Caco-2 (cell line): ENCODE measurements around the gene BAHD1. TPM values are rescaled to one million over a fixed set of nuclear protein-coding genes. Genes with fewer than 3 reads are reported as not detected.

Source experiments
- BruUV-seq: library from RNA; stranded (reverse); fragments of 400-500 nt; replicated peaks from 2 replicates; lab custom pipeline; 2021; lab: Mats Ljungman, UMichigan
- CTCF ChIA-PET: fragments of 300-600 bp; sonication (Branson Sonifier 250); formaldehyde crosslinking; loops from one replicate; lab custom pipeline; 2022; ENCODE audit warnings: antibody characterized with exemption; lab: Charles Lee
- POLR2A ChIA-PET: fragments of 300-600 bp; sonication (Branson Sonifier 250); formaldehyde crosslinking; loops from one replicate; lab custom pipeline; 2022; ENCODE audit warnings: antibody characterized with exemption; lab: Charles Lee
- DNase-seq, 2 experiments: peaks; one replicate each; pipeline versions ENCODE4 v3.0.0 to v3.0.0-alpha.2; 2020 to 2022
- H3K27me3 ChIP-seq: replicated peaks from 2 replicates; pipeline ENCODE4 v1.6.0; 2011; ENCODE audit warnings: low read length; ENCODE audit not compliant: control insufficient read depth, insufficient read depth
- H3K36me3 ChIP-seq: 2 replicates; pipeline ENCODE4 v1.5.1; 2011; ENCODE audit warnings: low read length; ENCODE audit not compliant: control insufficient read depth, insufficient read depth
- H3K4me1 ChIP-seq: fragments of 250-450 bp; sonication (Bioruptor Pico); 2 replicates; pipeline ENCODE4 v1.5.1; 2020; ENCODE audit warnings: mild to moderate bottlenecking
- H3K4me3 ChIP-seq: 2 replicates; pipeline ENCODE4 v1.5.1; 2011; ENCODE audit warnings: low read depth, mild to moderate bottlenecking, control low read depth, low read length
- H3K9me3 ChIP-seq: fragments of 250-450 bp; sonication (Bioruptor Pico); 2 replicates; pipeline ENCODE4 v1.5.1; 2020; ENCODE audit warnings: mild to moderate bottlenecking, moderate library complexity
- H3K27ac Mint-ChIP-seq: one replicate; pipeline ENCODE4 v1.8.0; 2022; ENCODE audit warnings: mixed read lengths; ENCODE audit not compliant: unreplicated experiment
- H3K27me3 Mint-ChIP-seq: one replicate; pipeline ENCODE4 v1.8.0; 2022; ENCODE audit warnings: mixed read lengths; ENCODE audit not compliant: insufficient read depth, unreplicated experiment
- H3K36me3 Mint-ChIP-seq: one replicate; pipeline ENCODE4 v1.8.0; 2022; ENCODE audit warnings: mild to moderate bottlenecking, mixed read lengths; ENCODE audit not compliant: insufficient read depth, unreplicated experiment
- H3K4me1 Mint-ChIP-seq: one replicate; pipeline ENCODE4 v1.8.0; 2022; ENCODE audit warnings: low read depth, mixed read lengths; ENCODE audit not compliant: unreplicated experiment
- H3K4me3 Mint-ChIP-seq: one replicate; pipeline ENCODE4 v1.8.0; 2022; ENCODE audit warnings: mild to moderate bottlenecking, moderate library complexity, mixed read lengths; ENCODE audit not compliant: unreplicated experiment
- H3K9me3 Mint-ChIP-seq: one replicate; pipeline ENCODE4 v1.8.0; 2022; ENCODE audit warnings: mixed read lengths; ENCODE audit not compliant: unreplicated experiment
- CTCF ChIP-seq, 2 experiments: fragments of 200-600 bp in 1 of 2; IDR thresholded peaks; 1 replicate in 1 of 2; 2 replicates in 1 of 2; pipeline versions ENCODE4 v1.5.1 to v1.8.0; 2011 to 2022; ENCODE audit warnings: antibody characterized with exemption in 1 of 2, control low read depth in 1 of 2, inconsistent platforms in 1 of 2, low read depth in 1 of 2, low read length in 1 of 2, mild to moderate bottlenecking in 1 of 2, moderate library complexity in 1 of 2; ENCODE audit not compliant: insufficient read depth in 1 of 2, severe bottlenecking in 1 of 2, unreplicated experiment in 1 of 2
- intact Hi-C: fragments of 100-400 bp; cut with micrococcal nuclease; formaldehyde crosslinking; loops from one replicate; pipeline ENCODE4 v1.10.0; 2022; ENCODE audit not compliant: unreplicated experiment
- total RNA-seq: library from RNA; stranded (reverse); gene quantifications from 2 replicates; pipeline ENCODE4 v1.2.3, GENCODE V29; 2022

Gene BAHD1
- total RNA-seq, 1 experiment from 2014 or later: 28.1 TPM

GRCh38 chr15:40461958-40462357 lies 21.2 kb downstream of the BAHD1 start:
- H3K4me3 ChIP-seq: no peak overlapping the region
- H3K4me3 Mint-ChIP-seq: no peak overlapping the region
- no peaks in the 10 kb centered on the region for H3K27me3 ChIP-seq
- no peaks in the 10 kb centered on the region for H3K4me1 Mint-ChIP-seq
- no peak for DNase-seq
- CTCF ChIA-PET: no interaction called here
- no peak for TF ChIP-seq CTCF (IDR thresholded peaks at IDR 0.05; ENCODE audit: insufficient read depth in 1 of 2, low read depth in 1 of 2, low read length in 1 of 2, severe bottlenecking in 1 of 2, unreplicated experiment in 1 of 2)
- BruUV-seq: no TSS peak
- intact Hi-C loops: no loop called here
- peaks cover 4% of the 10 kb centered on the region for H3K36me3 ChIP-seq
- H3K36me3 Mint-ChIP-seq: peaks cover 54% of the 10 kb centered on the region
- no peaks in the 10 kb centered on the region for H3K9me3 Mint-ChIP-seq
- H3K9me3 ChIP-seq: no peaks in the 10 kb centered on the region
- H3K27ac Mint-ChIP-seq: no peak overlapping the region
- POLR2A ChIA-PET: no interaction called here
- H3K4me1 ChIP-seq: peaks cover 1% of the 10 kb centered on the region
- H3K27me3 Mint-ChIP-seq: no peaks in the 10 kb centered on the region

GRCh38 chr15:40463279-40463678 lies 22.5 kb downstream of the BAHD1 start:
- BruUV-seq: no TSS peak
- Mint-ChIP-seq H3K4me3 (no peak overlapping the region), H3K4me1 (no peaks in the 10 kb centered on the region), H3K27me3 (no peaks in the 10 kb centered on the region), H3K9me3 (no peaks in the 10 kb centered on the region), H3K36me3 (peaks cover 63% of the 10 kb centered on the region), H3K27ac (no peak overlapping the region)
- CTCF ChIA-PET: interaction anchor here (0.7 kb wide), 1 partner anchor 23 kb away, joined by 3 read pairs; the partner anchor contains the start of gene BAHD1
- Histone ChIP-seq H3K4me3 (no peak overlapping the region), H3K9me3 (no peaks in the 10 kb centered on the region), H3K36me3 (peaks cover 4% of the 10 kb centered on the region), H3K4me1 (no peaks in the 10 kb centered on the region), H3K27me3 (no peaks in the 10 kb centered on the region)
- intact Hi-C loops: no loop called here
- DNase-seq: no peak
- no peak for TF ChIP-seq CTCF (IDR thresholded peaks at IDR 0.05; ENCODE audit: insufficient read depth in 1 of 2, low read depth in 1 of 2, low read length in 1 of 2, severe bottlenecking in 1 of 2, unreplicated experiment in 1 of 2)
- POLR2A ChIA-PET: no interaction called here

GRCh38 chr15:40463886-40464545 lies 23.3 kb downstream of the BAHD1 start:
- ChIA-PET CTCF (no interaction called here), POLR2A (no interaction called here)
- no peak for TF ChIP-seq CTCF (IDR thresholded peaks at IDR 0.05; ENCODE audit: insufficient read depth in 1 of 2, low read depth in 1 of 2, low read length in 1 of 2, severe bottlenecking in 1 of 2, unreplicated experiment in 1 of 2)
- H3K27ac Mint-ChIP-seq: no peak overlapping the region
- peaks cover 63% of the 10 kb centered on the region for H3K36me3 Mint-ChIP-seq
- Histone ChIP-seq H3K4me3 (no peak overlapping the region), H3K27me3 (no peaks in the 10 kb centered on the region), H3K9me3 (no peaks in the 10 kb centered on the region), H3K36me3 (peaks cover 4% of the 10 kb centered on the region), H3K4me1 (no peaks in the 10 kb centered on the region)
- no TSS peak for BruUV-seq
- no peaks in the 10 kb centered on the region for H3K27me3 Mint-ChIP-seq
- H3K4me1 Mint-ChIP-seq: no peaks in the 10 kb centered on the region
- no peaks in the 10 kb centered on the region for H3K9me3 Mint-ChIP-seq
- H3K4me3 Mint-ChIP-seq: no peak overlapping the region
- DNase-seq: no peak
- intact Hi-C loops: no loop called here
